Activated naive CD4-positive, alpha-beta T cell treated with anti-CD3 and anti-CD28 coated beads, Interleukin-2, amount 50 U/mL, for 72 hours (primary cell): Measurements from ENCODE around the gene MRPL33. TPM values are rescaled to one million over a fixed set of nuclear protein-coding genes. Genes with fewer than 3 reads are reported as not detected.
A peak's percentile ranks its signal among the peaks of the same experiment; 100 is the strongest.
"Not testable (repeated sequence)": the region's sequence is repeated elsewhere in the genome, so short reads cannot be mapped to it uniquely, and the experiment has no call there.

ENCODE experiments used
- ATAC-seq, 2 donors: fragments of 150-1000 bp; cut with Tn5 transposase; 2 replicates each; pipeline ENCODE4 v1.10.0; 2021; ENCODE audit warnings: mild to moderate bottlenecking in 2 of 2, moderate library complexity in 2 of 2
- DNase-seq, 2 donors: peaks; one replicate each; pipeline ENCODE4 v3.0.0; 2021 to 2022; ENCODE audit warnings: low spot score in 2 of 2
- H3K27ac Mint-ChIP-seq, 2 donors: one replicate each; pipeline ENCODE4 v1.8.0; 2022; ENCODE audit warnings: mild to moderate bottlenecking in 2 of 2, mixed read lengths in 2 of 2
- H3K36me3 Mint-ChIP-seq, 2 donors: one replicate each; pipeline ENCODE4 v1.8.0; 2022; ENCODE audit warnings: mixed read lengths in 2 of 2
- H3K9me3 Mint-ChIP-seq, 2 donors: one replicate each; pipeline ENCODE4 v1.8.0; 2022; ENCODE audit warnings: mixed read lengths in 2 of 2
- total RNA-seq, 2 donors: library from RNA; stranded (reverse); gene quantifications; one replicate each; pipeline ENCODE4 v1.2.3, GENCODE V29; 2022

Gene MRPL33
- total RNA-seq, 2 donors from 2014 or later, result 61.7 to 70.5 TPM

- ATAC-seq (no peak), DNase-seq (no peak)
- H3K27ac Mint-ChIP-seq, result no peak overlapping the region
- no peaks in the 10 kb centered on the region for H3K9me3 Mint-ChIP-seq
- no peaks in the 10 kb centered on the region for H3K36me3 Mint-ChIP-seq
Measured at GRCh38 chr2:27756544-27757498, 14.7 kb upstream of the MRPL33 start.

- no peak for ATAC-seq
Measured at GRCh38 chr2:27762951-27763906, 8.3 kb upstream of the MRPL33 start.

GRCh38 chr2:27763907-27764267, 7.6 kb upstream of the MRPL33 start:
- H3K36me3 Mint-ChIP-seq, result no peaks in the 10 kb centered on the region
- no peak overlapping the region for H3K27ac Mint-ChIP-seq
- DNase-seq (no peak), ATAC-seq (no peak)
- H3K9me3 Mint-ChIP-seq, result no peaks in the 10 kb centered on the region

More at GRCh38 chr2:27762951-27763906, 8.3 kb upstream of the MRPL33 start:
- DNase-seq, result no peak
- Mint-ChIP-seq H3K27ac (peak overlapping the region in 1 of 2 donors; percentile 10), H3K36me3 (no peaks in the 10 kb centered on the region), H3K9me3 (no peaks in the 10 kb centered on the region)

GRCh38 chr2:27764526-27764925, 7.0 kb upstream of the MRPL33 start:
- ATAC-seq, H3K27ac Mint-ChIP-seq, H3K9me3 Mint-ChIP-seq, DNase-seq, H3K36me3 Mint-ChIP-seq: not testable (repeated sequence)

GRCh38 chr2:27765621-27766286, 5.8 kb upstream of the MRPL33 start:
- H3K27ac Mint-ChIP-seq, result peak overlapping the region; percentile 77 to 79
- ATAC-seq (peak; percentile 38 to 83), DNase-seq (peak; percentile 32 to 69)
- no peaks in the 10 kb centered on the region for H3K36me3 Mint-ChIP-seq
- no peaks in the 10 kb centered on the region for H3K9me3 Mint-ChIP-seq

- Mint-ChIP-seq H3K36me3 (peaks cover 0 to 5% of the 10 kb centered on the region in 2 donors), H3K27ac (peak overlapping the region; percentile 77 to 79), H3K9me3 (no peaks in the 10 kb centered on the region)
- DNase-seq (no peak), ATAC-seq (no peak)
Measured at GRCh38 chr2:27766287-27766661, 5.2 kb upstream of the MRPL33 start.

GRCh38 chr2:27771202-27771547, 344 bp upstream of the MRPL33 start:
- Mint-ChIP-seq H3K9me3 (no peaks in the 10 kb centered on the region), H3K36me3 (peaks cover 8 to 29% of the 10 kb centered on the region in 2 donors), H3K27ac (peak overlapping the region; percentile 97 to 99)
- DNase-seq (no peak), ATAC-seq (peak; percentile 6 to 29)

- no peak for DNase-seq
- peak overlapping the region; percentile 22 to 52 for H3K27ac Mint-ChIP-seq
Measured at GRCh38 chr2:27772804-27773203, 1.3 kb downstream of the MRPL33 start.

GRCh38 chr2:27773959-27774358, 2.4 kb downstream of the MRPL33 start:
- Mint-ChIP-seq H3K36me3 (peaks cover 17 to 31% of the 10 kb centered on the region in 2 donors), H3K27ac (no peak overlapping the region), H3K9me3 (no peaks in the 10 kb centered on the region)
- no peak for ATAC-seq
- DNase-seq, result no peak

More at GRCh38 chr2:27772804-27773203, 1.3 kb downstream of the MRPL33 start:
- ATAC-seq, result no peak
- peaks cover 8 to 31% of the 10 kb centered on the region in 2 donors for H3K36me3 Mint-ChIP-seq
- H3K9me3 Mint-ChIP-seq, result no peaks in the 10 kb centered on the region

GRCh38 chr2:27776097-27776496, 4.6 kb downstream of the MRPL33 start:
- no peak for DNase-seq
- no peak for ATAC-seq
- no peaks in the 10 kb centered on the region for H3K9me3 Mint-ChIP-seq
- no peak overlapping the region for H3K27ac Mint-ChIP-seq
- peaks cover 28 to 29% of the 10 kb centered on the region in 2 donors for H3K36me3 Mint-ChIP-seq

GRCh38 chr2:27776696-27777095, 5.2 kb downstream of the MRPL33 start:
- no peak for ATAC-seq
- Mint-ChIP-seq H3K27ac (no peak overlapping the region), H3K36me3 (peaks cover 22 to 29% of the 10 kb centered on the region in 2 donors)

GRCh38 chr2:27779417-27780055, 8.0 kb downstream of the MRPL33 start:
- no peak for DNase-seq
- Mint-ChIP-seq H3K36me3 (peaks cover 8 to 26% of the 10 kb centered on the region in 2 donors), H3K9me3 (no peaks in the 10 kb centered on the region), H3K27ac (no peak overlapping the region)
- no peak for ATAC-seq

More at GRCh38 chr2:27776696-27777095, 5.2 kb downstream of the MRPL33 start:
- no peak for DNase-seq
- no peaks in the 10 kb centered on the region for H3K9me3 Mint-ChIP-seq

GRCh38 chr2:27781496-27781895, 10.0 kb downstream of the MRPL33 start:
- DNase-seq (no peak), ATAC-seq (no peak)
- Mint-ChIP-seq H3K27ac (no peak overlapping the region), H3K36me3 (peaks cover 0 to 21% of the 10 kb centered on the region in 2 donors), H3K9me3 (no peaks in the 10 kb centered on the region)

GRCh38 chr2:27782701-27783100, 11.2 kb downstream of the MRPL33 start:
- peaks cover 0 to 21% of the 10 kb centered on the region in 2 donors for H3K36me3 Mint-ChIP-seq
- ATAC-seq, result no peak

GRCh38 chr2:27790796-27791195, 19.3 kb downstream of the MRPL33 start:
- Mint-ChIP-seq H3K36me3 (no peaks in the 10 kb centered on the region), H3K9me3 (no peaks in the 10 kb centered on the region), H3K27ac (no peak overlapping the region)
- DNase-seq (no peak), ATAC-seq (no peak)

More at GRCh38 chr2:27782701-27783100, 11.2 kb downstream of the MRPL33 start:
- no peak overlapping the region for H3K27ac Mint-ChIP-seq
- no peaks in the 10 kb centered on the region for H3K9me3 Mint-ChIP-seq
- no peak for DNase-seq

- ATAC-seq, result no peak
Measured at GRCh38 chr2:27792759-27793158, 21.2 kb downstream of the MRPL33 start.

More at GRCh38 chr2:27792759-27793158, 21.2 kb downstream of the MRPL33 start:
- Mint-ChIP-seq H3K27ac (no peak overlapping the region), H3K9me3 (no peaks in the 10 kb centered on the region), H3K36me3 (no peaks in the 10 kb centered on the region)
- no peak for DNase-seq
